ENCODE measurements around the gene ZNF554. TPM values are rescaled to one million over a fixed set of nuclear protein-coding genes. Genes with fewer than 3 reads are reported as not detected.
A peak's percentile ranks its signal among the peaks of the same experiment; 100 is the strongest.
"Not testable (repeated sequence)": the region's sequence is repeated elsewhere in the genome, so short reads cannot be mapped to it uniquely, and the experiment has no call there.

The ZNF554 gene
- total RNA-seq, 1 donor from 2014 or later = 7.2 TPM

DNA sequence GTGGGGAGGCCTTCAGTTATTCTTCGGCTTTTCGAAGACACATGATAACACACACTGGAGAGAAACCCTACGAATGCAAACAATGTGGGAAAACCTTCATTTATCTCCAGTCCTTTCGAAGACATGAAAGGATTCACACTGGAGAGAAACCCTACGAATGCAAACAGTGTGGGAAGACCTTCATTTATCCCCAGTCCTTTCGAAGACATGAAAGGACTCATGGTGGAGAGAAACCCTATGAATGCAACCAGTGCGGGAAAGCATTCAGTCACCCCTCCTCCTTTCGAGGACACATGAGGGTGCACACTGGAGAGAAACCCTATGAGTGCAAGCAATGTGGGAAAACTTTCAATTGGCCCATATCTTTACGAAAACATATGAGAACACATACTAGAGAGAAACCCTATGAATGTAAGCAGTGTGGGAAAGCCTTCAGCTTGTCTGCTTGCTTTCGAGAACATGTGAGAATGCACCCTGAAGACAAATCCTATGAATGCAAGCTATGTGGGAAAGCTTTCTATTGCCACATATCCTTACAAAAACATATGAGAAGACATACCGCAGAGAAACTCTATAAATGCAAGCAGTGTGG lies 33.4 kb downstream of the ZNF554 start:
- intact Hi-C loops (cut with DNase I) = no loop called here
- DNase-seq (ENCODE audit: low spot score) (no peak), ATAC-seq (no peak)

- intact Hi-C loops (cut with DNase I) = no loop called here
- ATAC-seq = no peak
- DNase-seq (ENCODE audit: low spot score) = no peak
Measured at GRCh38 chr19:2854849-2855248, 35.2 kb downstream of the ZNF554 start.

GRCh38 chr19:2856457-2857050 lies 36.9 kb downstream of the ZNF554 start:
- ATAC-seq (no peak), DNase-seq (ENCODE audit: low spot score) (no peak)
- intact Hi-C loops (cut with DNase I) = no loop called here

DNA sequence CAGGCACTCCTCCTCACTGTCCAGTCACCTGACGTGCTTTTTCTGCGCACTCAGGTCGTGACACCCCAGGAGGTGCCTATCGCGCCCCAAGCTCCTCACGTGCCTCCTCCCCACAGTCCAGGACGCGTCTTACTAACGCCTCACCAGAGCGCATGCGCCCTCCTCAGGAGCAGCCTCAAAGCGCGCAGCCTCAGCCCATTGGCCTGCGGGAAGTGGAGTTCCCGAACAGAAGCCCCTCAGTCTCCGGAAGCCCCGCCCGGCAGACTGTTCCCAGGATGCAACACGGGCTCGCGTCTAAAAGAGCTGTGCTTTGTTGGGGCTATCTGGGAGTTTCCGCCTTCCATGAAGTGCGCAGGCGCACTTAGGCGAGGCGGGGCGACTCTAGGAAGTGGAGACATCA lies 39.2 kb downstream of the ZNF554 start:
- DNase-seq (ENCODE audit: low spot score) (no peak), ATAC-seq (no peak)
- intact Hi-C loops (cut with DNase I) = no loop called here

DNA sequence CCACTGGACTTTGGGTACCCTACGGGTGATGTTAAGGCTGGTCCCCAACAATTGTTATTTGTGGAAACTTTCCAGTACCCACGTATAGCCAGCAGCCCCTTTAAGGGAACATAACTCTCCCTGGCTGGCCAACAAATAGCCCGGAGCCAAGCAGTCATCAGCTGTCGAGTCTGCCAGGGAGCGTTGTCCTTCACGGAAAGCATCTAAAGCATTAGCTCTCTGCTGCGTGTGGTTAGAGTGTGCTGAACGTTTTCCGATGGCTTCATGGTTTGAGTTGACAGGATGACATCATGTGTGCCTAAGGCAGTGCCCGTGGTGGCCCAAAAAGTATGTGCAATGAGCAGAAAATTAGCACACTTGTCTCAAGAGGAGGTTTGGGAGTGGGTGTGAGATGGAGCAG lies 44.1 kb downstream of the ZNF554 start:
- DNase-seq (ENCODE audit: low spot score) = no peak
- intact Hi-C loops (cut with DNase I) = no loop called here
- no peak for ATAC-seq

GRCh38 chr19:2865334-2866100 lies 45.8 kb downstream of the ZNF554 start:
- ATAC-seq = no peak
- intact Hi-C loops (cut with DNase I) = no loop called here
- no peak for DNase-seq (ENCODE audit: low spot score)

- DNase-seq (ENCODE audit: low spot score) (no peak), ATAC-seq (no peak)
- intact Hi-C loops (cut with DNase I) = no loop called here
Measured at GRCh38 chr19:2866495-2867024, 46.9 kb downstream of the ZNF554 start.

DNA sequence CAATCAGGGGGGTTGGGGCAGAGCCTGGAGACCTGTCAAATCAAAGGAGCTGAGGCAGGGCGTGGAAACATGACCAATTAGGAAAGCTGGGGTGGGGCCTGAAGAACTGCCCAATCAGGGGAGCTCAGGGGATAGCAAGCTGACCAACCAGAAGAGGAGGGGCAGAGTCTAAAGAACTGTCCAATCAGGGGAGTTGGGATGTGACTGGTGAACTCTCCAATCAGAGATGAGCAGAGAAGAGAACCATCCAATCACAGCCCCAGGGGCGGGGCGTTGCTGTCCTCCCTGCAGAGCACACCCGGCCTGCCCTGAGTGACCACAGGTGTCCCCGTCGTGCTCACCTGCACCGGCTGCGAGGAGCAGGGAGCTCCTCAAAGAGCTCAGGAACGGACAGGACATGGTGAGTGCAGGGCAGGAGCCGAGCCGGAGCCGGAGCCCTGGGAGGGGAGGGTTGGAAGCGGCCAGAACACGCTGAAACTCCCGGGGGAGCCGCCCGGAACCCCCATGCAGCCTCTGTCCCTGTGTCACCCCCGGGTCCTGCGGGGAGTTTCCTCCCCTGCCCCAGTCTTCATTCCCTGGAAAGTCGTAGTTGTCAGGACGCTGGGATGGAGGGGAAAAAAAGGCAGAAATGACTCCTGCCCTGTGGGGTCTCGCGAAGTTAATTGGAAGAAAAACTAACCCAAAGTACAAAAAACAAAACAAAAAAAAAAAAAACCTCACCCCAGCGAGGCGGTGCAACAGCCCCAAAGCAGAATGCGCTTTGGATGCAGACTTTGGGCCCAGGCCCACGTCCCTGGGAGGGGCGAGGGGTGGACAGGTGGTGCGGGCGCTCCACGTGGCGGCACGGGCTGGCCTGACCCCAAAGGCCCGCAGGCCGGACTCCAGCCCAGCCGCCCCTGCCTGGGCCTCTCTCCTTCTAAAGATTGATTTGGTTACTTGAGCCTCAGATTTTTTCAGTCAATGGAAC lies 47.6 kb downstream of the ZNF554 start, which contains the start of gene ZNF556:
ZNF556 (plus strand) TSS at position 311 of the 967 bp plus-strand sequence; CDS start at position 398, 87 bp downstream.
- DNase-seq (ENCODE audit: low spot score) (peak; percentile 63), ATAC-seq (peak; percentile 94)
- intact Hi-C loops (cut with DNase I) = no loop called here

GRCh38 chr19:2869618-2870017 lies 50.0 kb downstream of the ZNF554 start:
- ATAC-seq (no peak), DNase-seq (ENCODE audit: low spot score) (no peak)
- intact Hi-C loops (cut with DNase I) = no loop called here

DNA sequence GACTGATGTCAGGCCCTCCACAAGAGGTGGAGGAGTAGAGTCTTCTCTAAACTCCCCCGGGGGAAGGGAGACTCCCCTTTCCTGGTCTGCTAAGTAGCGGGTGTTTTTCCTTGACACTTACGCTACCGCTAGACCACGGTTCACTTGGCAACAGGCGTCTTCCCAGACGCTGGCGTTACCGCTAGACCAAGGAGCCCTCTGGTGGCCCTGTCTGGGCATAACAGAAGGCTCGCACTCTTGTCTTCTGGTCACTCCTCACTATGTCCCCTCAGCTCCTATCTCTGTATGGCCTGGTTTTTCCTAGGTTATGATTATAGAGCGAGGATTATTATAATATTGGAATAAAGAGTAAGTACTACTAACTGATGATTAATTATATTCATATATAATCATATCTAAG lies 52.5 kb downstream of the ZNF554 start:
- DNase-seq (ENCODE audit: low spot score); intact Hi-C loops (cut with DNase I); ATAC-seq: not testable (repeated sequence)

GRCh38 chr19:2877398-2878331 lies 58.0 kb downstream of the ZNF554 start:
- intact Hi-C loops (cut with DNase I) = no loop called here
- no peak for DNase-seq (ENCODE audit: low spot score)
- no peak for ATAC-seq

- no peak for DNase-seq (ENCODE audit: low spot score)
- intact Hi-C loops (cut with DNase I) = no loop called here
- no peak for ATAC-seq
Measured at GRCh38 chr19:2883686-2884439, 64.2 kb downstream of the ZNF554 start.

GRCh38 chr19:2885736-2886135 lies 66.1 kb downstream of the ZNF554 start:
- intact Hi-C loops (cut with DNase I) = no loop called here
- DNase-seq (ENCODE audit: low spot score) (no peak), ATAC-seq (no peak)
